H1 (cell line): ENCODE results near the gene SGMS1. TPM values are rescaled to one million over a fixed set of nuclear protein-coding genes. Genes with fewer than 3 reads are reported as not detected.

Experiments used
- CTCF ChIA-PET: fragments of 300-600 bp; sonication (Branson Sonifier 250); formaldehyde crosslinking; loops from one replicate; lab custom pipeline; 2021; ENCODE audit not compliant: partially characterized antibody; lab: Charles Lee
- POLR2A ChIA-PET: fragments of 300-600 bp; sonication (Branson Sonifier 250); formaldehyde crosslinking; loops from one replicate; lab custom pipeline; 2021; ENCODE audit warnings: inconsistent platforms; ENCODE audit not compliant: partially characterized antibody; lab: Charles Lee
- DNase-seq, 2 experiments: peaks; one replicate each; pipeline versions ENCODE4 v3.0.0 to v3.0.0-alpha.2; 2010 to 2022; ENCODE audit warnings: low spot score in 2 of 2, low read depth in 1 of 2, mixed read lengths in 1 of 2
- FAIRE-seq: peaks from 2 replicates; lab custom pipeline; 2011; peaks lifted over from hg19 to GRCh38; lab: Jason Lieb, UNC
- H2AFZ ChIP-seq: 2 replicates; pipeline ENCODE4 v1.8.1; 2012; ENCODE audit warnings: low read length, inconsistent platforms
- H2AK5ac ChIP-seq: 2 replicates; pipeline ENCODE4 v1.6.1; 2013; ENCODE audit warnings: low read depth, low read length
- H2BK120ac ChIP-seq: replicated peaks from 2 replicates; pipeline ENCODE3; 2013; ENCODE audit warnings: low read depth, low read length, inconsistent platforms
- H2BK12ac ChIP-seq: 2 replicates; pipeline ENCODE4 v1.6.1; 2013; ENCODE audit warnings: low read depth, low read length
- H2BK15ac ChIP-seq: 2 replicates; pipeline ENCODE4 v1.6.1; 2013; ENCODE audit warnings: low read length
- H2BK20ac ChIP-seq: 2 replicates; pipeline ENCODE4 v1.6.1; 2013; ENCODE audit warnings: low read length
- H2BK5ac ChIP-seq: 2 replicates; pipeline ENCODE4 v1.6.1; 2013; ENCODE audit warnings: low read depth, low read length
- H3K14ac ChIP-seq: 2 replicates; pipeline ENCODE4 v1.6.1; 2013; ENCODE audit warnings: inconsistent platforms; ENCODE audit not compliant: insufficient read length
- H3K18ac ChIP-seq: 2 replicates; pipeline ENCODE4 v1.6.1; 2013; ENCODE audit warnings: low read length; ENCODE audit errors: extremely low read depth
- H3K23ac ChIP-seq: 2 replicates; pipeline ENCODE4 v1.6.1; 2013; ENCODE audit warnings: inconsistent platforms; ENCODE audit not compliant: insufficient read length
- H3K23me2 ChIP-seq: 2 replicates; pipeline ENCODE4 v1.6.1; 2013; ENCODE audit warnings: low read depth, low read length
- H3K27ac ChIP-seq: 2 replicates; pipeline ENCODE4 v1.6.1; 2011; ENCODE audit warnings: low read depth, low read length, inconsistent platforms
- H3K27me3 ChIP-seq, 4 experiments: replicated peaks in 1 of 4; 1 replicate in 1 of 4; 2 replicates in 3 of 4; pipeline versions ENCODE4 v1.6.1 to v1.8.1; 2011 to 2013; ENCODE audit warnings: low read length in 3 of 4, mild to moderate bottlenecking in 3 of 4, inconsistent platforms in 2 of 4, mixed read lengths in 2 of 4, moderate library complexity in 1 of 4; ENCODE audit not compliant: control insufficient read depth in 3 of 4, insufficient read depth in 3 of 4; ENCODE audit errors: extremely low read depth in 1 of 4
- H3K36me3 ChIP-seq, 4 experiments: 2 replicates each; pipeline versions ENCODE4 v1.6.1 to v1.8.1; 2011 to 2013; ENCODE audit warnings: mild to moderate bottlenecking in 4 of 4, low read length in 3 of 4, moderate library complexity in 2 of 4, control low read depth in 1 of 4, inconsistent platforms in 1 of 4; ENCODE audit not compliant: insufficient read depth in 4 of 4, control insufficient read depth in 2 of 4
- H3K4ac ChIP-seq: replicated peaks from 2 replicates; pipeline ENCODE3; 2013; ENCODE audit warnings: low read length, low read depth, mixed read lengths, inconsistent platforms; ENCODE audit not compliant: insufficient read length
- H3K4me1 ChIP-seq, 4 experiments: replicated peaks in 1 of 4; 1 replicate in 1 of 4; 2 replicates in 3 of 4; pipeline versions ENCODE4 v1.6.1 to v1.8.1; 2011 to 2013; ENCODE audit warnings: low read length in 3 of 4, inconsistent platforms in 2 of 4, mixed read lengths in 1 of 4; ENCODE audit not compliant: insufficient read depth in 4 of 4, control insufficient read depth in 3 of 4
- H3K4me2 ChIP-seq, 2 experiments: 2 replicates each; pipeline versions ENCODE4 v1.6.1 to v1.8.1; 2011 to 2013; ENCODE audit warnings: low read depth in 2 of 2, low read length in 2 of 2, control low read depth in 1 of 2, inconsistent platforms in 1 of 2, mild to moderate bottlenecking in 1 of 2; ENCODE audit not compliant: insufficient read depth in 1 of 2
- H3K4me3 ChIP-seq, 4 experiments: fragments of 200-600, 300-600 bp in 1 of 4; sonication (generic), shearing (Covaris generic), sonication (Bioruptor Twin) in 1 of 4; 2 replicates each; pipeline versions ENCODE4 v1.5.1 to v1.8.1; 2011 to 2016; ENCODE audit warnings: low read length in 4 of 4, low read depth in 3 of 4, control low read depth in 2 of 4, inconsistent platforms in 2 of 4, mild to moderate bottlenecking in 2 of 4, mixed read lengths in 1 of 4, moderate library complexity in 1 of 4; ENCODE audit not compliant: insufficient read depth in 2 of 4; ENCODE audit errors: extremely low read depth in 1 of 4
- H3K56ac ChIP-seq: replicated peaks from 2 replicates; pipeline ENCODE3; 2013; ENCODE audit warnings: low read depth, mild to moderate bottlenecking, mixed read lengths, low read length, inconsistent platforms; ENCODE audit not compliant: insufficient read length
- H3K79me1 ChIP-seq: 2 replicates; pipeline ENCODE4 v1.6.1; 2013; ENCODE audit warnings: low read depth, low read length, control low read depth
- H3K79me2 ChIP-seq, 2 experiments: 2 replicates each; pipeline versions ENCODE4 v1.6.1 to v1.8.1; 2012 to 2013; ENCODE audit warnings: low read length in 2 of 2, mild to moderate bottlenecking in 2 of 2, inconsistent platforms in 1 of 2; ENCODE audit not compliant: insufficient read depth in 2 of 2, control insufficient read depth in 1 of 2
- H3K9ac ChIP-seq, 4 experiments: replicated peaks in 1 of 4; 1 replicate in 1 of 4; 2 replicates in 3 of 4; pipeline versions ENCODE4 v1.6.1 to v1.8.1; 2011 to 2013; ENCODE audit warnings: low read depth in 3 of 4, low read length in 3 of 4, control low read depth in 2 of 4, mild to moderate bottlenecking in 2 of 4, moderate library complexity in 2 of 4, inconsistent platforms in 1 of 4; ENCODE audit errors: extremely low read depth in 1 of 4
- H3K9me3 ChIP-seq, 2 experiments: 2 replicates each; pipeline versions ENCODE4 v1.6.1 to v1.8.1; 2012 to 2013; ENCODE audit warnings: mild to moderate bottlenecking in 2 of 2, moderate library complexity in 2 of 2, control low read depth in 1 of 2, inconsistent platforms in 1 of 2, low read depth in 1 of 2, low read length in 1 of 2, mixed read lengths in 1 of 2; ENCODE audit not compliant: insufficient read depth in 2 of 2
- H4K20me1 ChIP-seq, 2 experiments: replicated peaks in 1 of 2; 2 replicates each; pipeline versions ENCODE3 to v1.8.1; 2011 to 2013; ENCODE audit warnings: inconsistent platforms in 2 of 2, low read length in 2 of 2, mild to moderate bottlenecking in 1 of 2; ENCODE audit not compliant: insufficient read depth in 2 of 2, control insufficient read depth in 1 of 2
- H4K5ac ChIP-seq: 2 replicates; pipeline ENCODE4 v1.6.1; 2013; ENCODE audit warnings: low read length, low read depth, mixed read lengths, inconsistent platforms; ENCODE audit not compliant: insufficient read length
- H4K8ac ChIP-seq: 2 replicates; pipeline ENCODE4 v1.8.0; 2013; ENCODE audit warnings: mild to moderate bottlenecking, moderate library complexity, low read length, inconsistent platforms; ENCODE audit not compliant: insufficient read depth; ENCODE audit errors: extremely low read depth
- H4K91ac ChIP-seq: replicated peaks from 2 replicates; pipeline ENCODE3; 2013; ENCODE audit warnings: low read length, mixed read lengths, inconsistent platforms; ENCODE audit not compliant: insufficient read length
- BACH1 ChIP-seq: IDR thresholded peaks from 2 replicates; pipeline ENCODE4 v1.6.1; 2012; ENCODE audit warnings: low read length, improper control_type of control experiment
- CHD2 ChIP-seq: IDR thresholded peaks from 2 replicates; pipeline ENCODE4 v1.6.1; 2012; ENCODE audit warnings: low read length, improper control_type of control experiment
- EGR1 ChIP-seq: IDR thresholded peaks from 2 replicates; pipeline ENCODE4 v1.6.1; 2011; ENCODE audit warnings: low read depth, low read length, borderline replicate concordance
- JUND ChIP-seq: IDR thresholded peaks from 2 replicates; pipeline ENCODE4 v1.6.1; 2011; ENCODE audit warnings: mild to moderate bottlenecking, improper control_type of control experiment, low read length
- MAFK ChIP-seq: IDR thresholded peaks from 2 replicates; pipeline ENCODE4 v1.6.1; 2012; ENCODE audit warnings: low read depth, mild to moderate bottlenecking, improper control_type of control experiment, low read length
- MAX ChIP-seq: IDR thresholded peaks from 2 replicates; pipeline ENCODE4 v1.6.1; 2012; ENCODE audit warnings: inconsistent platforms
- NANOG ChIP-seq: IDR thresholded peaks from 2 replicates; pipeline ENCODE4 v1.6.1; 2011; ENCODE audit warnings: low read length, low read depth, mild to moderate bottlenecking, inconsistent platforms; ENCODE audit not compliant: insufficient read depth, poor library complexity, severe bottlenecking
- NRF1 ChIP-seq: IDR thresholded peaks from 2 replicates; pipeline ENCODE4 v1.6.1; 2011; ENCODE audit warnings: mild to moderate bottlenecking, low read depth, low read length, improper control_type of control experiment
- POU5F1 ChIP-seq: IDR thresholded peaks from 2 replicates; pipeline ENCODE4 v1.6.1; 2011; ENCODE audit warnings: low read depth, mild to moderate bottlenecking, low read length, moderate library complexity
- RBBP5 ChIP-seq: IDR thresholded peaks from 2 replicates; pipeline ENCODE4 v1.7.1; 2012; ENCODE audit warnings: low read depth, mild to moderate bottlenecking, inconsistent platforms, low read length, moderate library complexity, borderline replicate concordance
- RFX5 ChIP-seq: IDR thresholded peaks from 2 replicates; pipeline ENCODE4 v1.6.1; 2011; ENCODE audit warnings: low read depth, low read length, improper control_type of control experiment, borderline replicate concordance
- USF2 ChIP-seq: IDR thresholded peaks from 2 replicates; pipeline ENCODE4 v1.6.1; 2011; ENCODE audit warnings: low read length, improper control_type of control experiment
- WGBS, 2 experiments: shearing (Covaris generic) in 1 of 2; methylation state at CpG; one replicate each; pipeline versions ENCODE4 v1.1.6 to v1.1.7; 2013 to 2015; ENCODE audit warnings: low lambda C conversion rate in 2 of 2, mixed read lengths in 2 of 2, inconsistent platforms in 1 of 2, low coverage in 1 of 2, missing lambda C conversion rate in 1 of 2; ENCODE audit not compliant: insufficient replicate concordance in 2 of 2, insufficient coverage in 1 of 2, insufficient read length in 1 of 2; ENCODE audit errors: extremely low coverage in 1 of 2, missing lambda C conversion rate in 1 of 2; 5-methylcytosine and 5-hydroxymethylcytosine counted together
- polyA plus RNA-seq, 7 experiments: library from polyadenylated mRNA; depleted of rRNA in 3 of 7; stranded (reverse) in 5 of 7; unstranded in 2 of 7; fragments of >200 nt in 5 of 7; fragments of 200-250 nt in 2 of 7; gene quantifications; 1 replicate in 5 of 7; 2 replicates in 1 of 7; 4 replicates in 1 of 7; pipeline versions ENCODE4 v1.2.1 to v1.2.3, GENCODE V29; 2011 to 2013; ENCODE audit warnings: missing spikeins in 2 of 7, mixed read lengths in 2 of 7
- total RNA-seq: library from RNA; stranded (reverse); fragmentation: NEBNext Ultra II Directional; extraction: Animal tissue kit (Norgen Biotek cat#: 25700); gene quantifications from 2 replicates; pipeline ENCODE4 v1.2.1, GENCODE V29; 2021

Gene SGMS1
- total and polyA plus RNA-seq, 2 of the 8 experiments (the other 6 are each of a cell fraction or from before 2014, with no cell fraction given): 6.0 to 15.6 TPM

- H3K79me2 ChIP-seq: peaks cover 0 to 15% of the 10 kb centered on the region in 2 experiments; a peak in 2 of 4 replicates
- no peak overlapping the region for H3K27ac ChIP-seq
- H2BK12ac ChIP-seq: no peak overlapping the region
- no peak overlapping the region for H2BK120ac ChIP-seq
- H4K5ac ChIP-seq: no peak overlapping the region
- H3K9ac ChIP-seq: no peak overlapping the region
- no peak for DNase-seq
- H3K4me1 ChIP-seq: peaks cover 0 to 8% (median 5%) of the 10 kb centered on the region in 4 experiments; a peak in 2 of 7 replicates
- H3K23me2 ChIP-seq: no peaks in the 10 kb centered on the region
- CTCF ChIA-PET: no interaction called here
- H2BK15ac ChIP-seq: no peak overlapping the region
- WGBS, 2 experiments: 95% methylated on average over 1 of the region's 1 CpG; no CpG with 5 or more reads in 1 of the 2 experiments
- H3K9me3 ChIP-seq: peaks cover 0 to 5% of the 10 kb centered on the region in 2 experiments; a peak in 1 of 4 replicates
- no peak overlapping the region for H3K14ac ChIP-seq
- no peak overlapping the region for H2BK20ac ChIP-seq
- H3K79me1 ChIP-seq: peaks cover 2% of the 10 kb centered on the region; the same call in 1 of the 2 replicates
- no peak for TF ChIP-seq POU5F1
- TF ChIP-seq CHD2: no peak
- TF ChIP-seq NRF1: no peak
- no peak for TF ChIP-seq BACH1
- TF ChIP-seq USF2: no peak
- no peak for TF ChIP-seq MAX
- no peak for TF ChIP-seq RBBP5
- no peak for TF ChIP-seq JUND
- TF ChIP-seq EGR1: no peak
- TF ChIP-seq NANOG: no peak
- no peak for TF ChIP-seq MAFK
- no peak for TF ChIP-seq RFX5
- TF ChIP-seq, all 59 proteins: peak for 0
- H4K8ac ChIP-seq: no peak overlapping the region
- no peak overlapping the region for H3K23ac ChIP-seq
- H3K56ac ChIP-seq: no peak overlapping the region
- no peak for FAIRE-seq
- peaks cover 0 to 2% of the 10 kb centered on the region in 2 experiments for H4K20me1 ChIP-seq
- no peak overlapping the region for H3K4ac ChIP-seq
- no peak overlapping the region for H2AFZ ChIP-seq
- H3K4me3 ChIP-seq: no peak overlapping the region
- H3K27me3 ChIP-seq: no peaks in the 10 kb centered on the region
- H3K18ac ChIP-seq: no peak overlapping the region
- 0 out of 8 replicates have a peak, but pooled peaks cover 0 to 4% (median 0%) of the 10 kb centered on the region in 4 experiments for H3K36me3 ChIP-seq
- H4K91ac ChIP-seq: no peak overlapping the region
- H3K4me2 ChIP-seq: no peak overlapping the region
- no peak overlapping the region for H2AK5ac ChIP-seq
- H2BK5ac ChIP-seq: no peak overlapping the region
- POLR2A ChIA-PET: interaction anchor here (1.2 kb wide), 1 partner anchor 17 kb away, joined by 4 read pairs; no protein-coding TSS in a partner anchor
Observed at GRCh38 chr10:50402466-50402865, 221.3 kb downstream of the SGMS1 start.
